Psoas muscle (tissue), 8 donors: Measurements from ENCODE around the gene GPRIN3. TPM values are rescaled to one million over a fixed set of nuclear protein-coding genes. Genes with fewer than 3 reads are reported as not detected.

ENCODE experiments used
- ATAC-seq, 4 donors: fragments of 200-7000 bp; cut with Tn5 transposase; one replicate each; pipeline ENCODE4 v1.9.1; 2020; ENCODE audit warnings: moderate library complexity in 3 of 4, mild to moderate bottlenecking in 2 of 4
- DNase-seq, 2 donors: peaks; one replicate each; pipeline ENCODE4 v3.0.0-alpha.2; 2020
- H3K27ac ChIP-seq: fragments of 200-600 bp; one replicate; pipeline ENCODE4 v1.8.0; 2022
- H3K27me3 ChIP-seq, 3 donors: fragments of 200-600 bp in 1 of 3; one replicate each; pipeline versions ENCODE4 v1.6.1 to v1.8.0; 2013 to 2022; ENCODE audit warnings: low read length in 2 of 3, mild to moderate bottlenecking in 2 of 3, moderate library complexity in 1 of 3; ENCODE audit not compliant: insufficient read depth in 3 of 3
- H3K36me3 ChIP-seq, 2 donors: fragments of 200-600 bp in 1 of 2; one replicate each; pipeline versions ENCODE4 v1.6.1 to v1.8.0; 2013 to 2022; ENCODE audit warnings: low read depth in 1 of 2, mild to moderate bottlenecking in 1 of 2, moderate library complexity in 1 of 2; ENCODE audit not compliant: insufficient read depth in 1 of 2
- H3K4me1 ChIP-seq: fragments of 200-600 bp; one replicate; pipeline ENCODE4 v1.8.0; 2022
- H3K4me3 ChIP-seq: fragments of 200-600 bp; one replicate; pipeline ENCODE4 v1.8.0; 2022; ENCODE audit warnings: mild to moderate bottlenecking
- H3K9me3 ChIP-seq: fragments of 200-600 bp; one replicate; pipeline ENCODE4 v1.8.0; 2022
- CTCF ChIP-seq: fragments of 200-600 bp; IDR thresholded peaks from one replicate; pipeline ENCODE4 v1.8.0; 2022; ENCODE audit warnings: antibody characterized with exemption
- WGBS, 3 donors: extraction: QIAGEN DNeasy Blood & Tissue Kit; methylation state at CpG; one replicate each; pipeline versions ENCODE4 v1.1.6 to v1.1.7; 2013; 5-methylcytosine and 5-hydroxymethylcytosine counted together
- intact Hi-C, 2 donors: fragments of 100-400 bp; cut with DNase I; formaldehyde crosslinking; loops; one replicate each; pipeline versions ENCODE4 v1.11.0 to v1.14.2; 2022
- polyA plus RNA-seq, 3 donors: library from polyadenylated mRNA; stranded (reverse); fragments of 200-250 nt; gene quantifications; one replicate each; pipeline ENCODE4 v1.2.3, GENCODE V29; 2013
- total RNA-seq, 4 donors: library from RNA; stranded (reverse); fragmentation: NEBNext Ultra II Directional in 2 of 4; extraction: Animal tissue kit (Norgen Biotek cat#: 25700) in 2 of 4; gene quantifications; one replicate each; pipeline versions ENCODE4 v1.2.1 to v1.2.4, GENCODE V29; 2021 to 2023
- donor health status: healthy with polysubstance abuse.
- donor health status: DM: no; HTN: no; CAD: no; lungs with moderate emphysema.
- donor health status: Bipolar disorder and iron deficiency.
- donor health status: healthy.
- donor health status: DM: yes; HTN: yes; CAD: no.
- donor health status: DM: no; HTN: no; CAD: no.
- donor health status: DM: no; HTN: no; CAD: no.
- donor health status: DM: yes; HTN: yes; CAD: no.

The GPRIN3 gene
- total and polyA plus RNA-seq, 7 donors: 0.30 to 3.0 (median 1.2) TPM

GRCh38 chr4:89247951-89248350 is 59.6 kb downstream of the GPRIN3 start:
- 93 to 95% (median 95%) methylated on average over 13 of the region's 13 CpGs for WGBS, 3 donors
- DNase-seq (no peak), ATAC-seq (no peak)
- intact Hi-C loops: no loop called here
- H3K9me3 ChIP-seq: no peaks in the 10 kb centered on the region
- H3K36me3 ChIP-seq: no peaks in the 10 kb centered on the region
- no peak overlapping the region for H3K4me3 ChIP-seq
- TF ChIP-seq CTCF: no peak
- H3K27ac ChIP-seq: no peak overlapping the region
- peaks cover 0 to 2% (median 0%) of the 10 kb centered on the region in 3 donors for H3K27me3 ChIP-seq
- H3K4me1 ChIP-seq: no peaks in the 10 kb centered on the region

GRCh38 chr4:89245459-89245858 is 62.1 kb downstream of the GPRIN3 start:
- ATAC-seq: no peak
- whole genome bisulfite sequencing, 3 donors: 69 to 77% (median 70%) methylated on average over 2 of the region's 2 CpGs
- H3K9me3 ChIP-seq: no peaks in the 10 kb centered on the region

GRCh38 chr4:89243733-89244252 is 63.8 kb downstream of the GPRIN3 start:
- TF ChIP-seq CTCF: no peak
- no peak for DNase-seq
- H3K4me3 ChIP-seq: no peak overlapping the region
- no peak for ATAC-seq
- no peak overlapping the region for H3K27ac ChIP-seq
- H3K9me3 ChIP-seq: no peaks in the 10 kb centered on the region
- no peaks in the 10 kb centered on the region for H3K4me1 ChIP-seq
- no peaks in the 10 kb centered on the region for H3K27me3 ChIP-seq
- intact Hi-C loops: no loop called here
- no peaks in the 10 kb centered on the region for H3K36me3 ChIP-seq

More at GRCh38 chr4:89245459-89245858, 62.1 kb downstream of the GPRIN3 start:
- intact Hi-C loops: no loop called here
- no peak overlapping the region for H3K4me3 ChIP-seq
- DNase-seq: no peak
- peaks cover 0 to 2% (median 0%) of the 10 kb centered on the region in 3 donors for H3K27me3 ChIP-seq
- H3K4me1 ChIP-seq: no peaks in the 10 kb centered on the region
- H3K27ac ChIP-seq: no peak overlapping the region
- H3K36me3 ChIP-seq: no peaks in the 10 kb centered on the region
- TF ChIP-seq CTCF: no peak

- TF ChIP-seq CTCF: no peak
- 20 to 32% (median 24%) methylated on average over 5 of the region's 5 CpGs for WGBS, 3 donors
- intact Hi-C loops: no loop called here
- Histone ChIP-seq H3K27ac (no peak overlapping the region), H3K4me1 (no peaks in the 10 kb centered on the region), H3K9me3 (no peaks in the 10 kb centered on the region), H3K27me3 (no peaks in the 10 kb centered on the region), H3K4me3 (no peak overlapping the region), H3K36me3 (no peaks in the 10 kb centered on the region)
- DNase-seq: no peak
- no peak for ATAC-seq
Observed at GRCh38 chr4:89242864-89243732, 64.5 kb downstream of the GPRIN3 start.
